ENCODE results near the gene WDR36. TPM values are rescaled to one million over a fixed set of nuclear protein-coding genes. Genes with fewer than 3 reads are reported as not detected.
"Not testable (repeated sequence)": the region's sequence is repeated elsewhere in the genome, so short reads cannot be mapped to it uniquely, and the experiment has no call there.

Gene WDR36
- total and polyA plus RNA-seq, 4 donors: 7.8 to 34.3 (median 15.5) TPM

DNA sequence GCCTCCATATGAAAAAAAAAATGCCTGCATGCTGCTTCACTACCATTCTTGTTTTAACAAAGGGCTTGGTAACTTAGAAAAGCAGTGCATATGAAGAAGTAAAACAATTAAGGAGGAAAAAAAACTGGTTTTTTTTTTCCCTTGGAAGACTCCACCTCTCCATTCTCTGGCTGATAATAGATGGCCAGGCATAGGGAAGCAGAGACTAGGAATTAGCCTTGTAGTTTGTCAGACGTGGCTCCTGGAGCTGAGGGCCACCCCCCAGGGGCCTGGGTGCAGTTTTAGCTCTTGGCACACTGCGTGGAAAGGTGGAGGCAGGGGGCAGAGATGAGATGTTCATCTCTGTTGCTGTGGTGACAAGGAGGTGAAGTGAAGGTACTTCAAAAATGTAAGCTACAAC is 42.7 kb downstream of the WDR36 start:
- no peak overlapping the region for H3K27ac ChIP-seq (ENCODE audit: low read depth in 1 of 2, low read length in 1 of 2)
- no peaks in the 10 kb centered on the region for H3K36me3 ChIP-seq (ENCODE audit: control insufficient read depth in 4 of 4, insufficient read depth in 4 of 4, low read length in 4 of 4)
- peaks cover 0 to 18% (median 8%) of the 10 kb centered on the region in 5 donors for H3K4me1 ChIP-seq (ENCODE audit: control insufficient read depth in 5 of 5, insufficient read depth in 5 of 5, low read length in 5 of 5)
- no peaks in the 10 kb centered on the region for H3K27me3 ChIP-seq (ENCODE audit: control insufficient read depth in 3 of 3, insufficient read depth in 3 of 3, low read length in 2 of 3)
- DNase-seq: no peak
- ATAC-seq (ENCODE audit: insufficient read depth, low FRiP score): no peak
- H3K9ac ChIP-seq (ENCODE audit: insufficient read depth in 1 of 2, low read length in 2 of 2): peak overlapping the region in 1 of 2 donors; percentile 28
- H3K9me3 ChIP-seq (ENCODE audit: control insufficient read depth in 4 of 4, insufficient read depth in 3 of 4, low read length in 3 of 4): no peaks in the 10 kb centered on the region
- 70 to 82% methylated on average over 2 of the region's 2 CpGs for WGBS, 2 donors
- H3K4me3 ChIP-seq: no peak overlapping the region
- TF ChIP-seq CTCF (IDR thresholded peaks at IDR 0.05; ENCODE audit: control extremely low read depth, extremely low read depth): no peak

DNA sequence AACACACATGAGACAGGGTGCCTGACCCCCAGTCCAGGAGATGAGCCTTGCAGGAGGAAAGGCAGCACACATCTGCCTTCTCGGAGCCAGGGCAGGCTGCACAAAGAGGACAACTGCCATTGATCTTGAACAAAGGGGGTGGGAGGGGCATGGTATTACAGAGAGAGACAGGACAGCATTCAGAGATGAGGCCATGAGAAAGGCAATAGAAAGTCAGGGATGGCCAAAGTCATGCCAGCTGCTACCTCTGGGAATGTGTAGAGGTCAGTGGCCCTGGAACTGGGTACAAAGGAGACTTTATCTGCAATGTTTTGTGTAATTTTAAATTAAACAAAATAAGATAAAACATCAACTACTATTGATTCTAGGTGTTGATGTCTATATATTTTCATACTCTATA is 43.2 kb downstream of the WDR36 start:
- Histone ChIP-seq H3K9ac (ENCODE audit: insufficient read depth in 1 of 2, low read length in 2 of 2) (no peak overlapping the region), H3K27ac (ENCODE audit: low read depth in 1 of 2, low read length in 1 of 2) (no peak overlapping the region), H3K9me3 (ENCODE audit: control insufficient read depth in 4 of 4, insufficient read depth in 3 of 4, low read length in 3 of 4) (no peaks in the 10 kb centered on the region), H3K4me1 (ENCODE audit: control insufficient read depth in 5 of 5, insufficient read depth in 5 of 5, low read length in 5 of 5) (peaks cover 0 to 18% (median 8%) of the 10 kb centered on the region in 5 donors), H3K4me3 (no peak overlapping the region), H3K27me3 (ENCODE audit: control insufficient read depth in 3 of 3, insufficient read depth in 3 of 3, low read length in 2 of 3) (no peaks in the 10 kb centered on the region), H3K36me3 (ENCODE audit: control insufficient read depth in 4 of 4, insufficient read depth in 4 of 4, low read length in 4 of 4) (no peaks in the 10 kb centered on the region)
- TF ChIP-seq CTCF (IDR thresholded peaks at IDR 0.05; ENCODE audit: control extremely low read depth, extremely low read depth): no peak
- no peak for DNase-seq
- WGBS, 2 donors: 85 to 91% methylated on average over 1 of the region's 1 CpG
- ATAC-seq (ENCODE audit: insufficient read depth, low FRiP score): no peak

DNA sequence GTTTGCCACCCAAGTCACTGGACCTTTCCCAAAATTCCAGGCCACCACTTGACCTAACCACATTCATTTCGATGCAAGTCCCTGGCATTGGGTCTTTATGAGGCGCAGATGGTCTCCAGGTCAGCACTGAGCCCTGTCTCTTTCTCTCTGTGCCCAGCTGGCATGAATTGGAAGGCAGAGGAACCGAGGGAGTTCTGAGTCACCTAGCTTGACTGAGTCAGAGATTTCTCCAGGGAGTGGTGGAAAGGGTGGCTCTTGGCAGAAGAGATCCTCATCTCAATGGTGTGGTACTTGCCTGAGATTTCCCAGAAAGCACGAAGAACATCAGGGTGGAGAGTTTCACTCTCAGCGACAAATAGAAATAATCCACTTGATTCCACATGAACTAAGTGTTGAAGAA is 43.8 kb downstream of the WDR36 start:
- no peaks in the 10 kb centered on the region for H3K27me3 ChIP-seq (ENCODE audit: control insufficient read depth in 3 of 3, insufficient read depth in 3 of 3, low read length in 2 of 3)
- WGBS, 2 donors: 88 to 93% methylated on average over 5 of the region's 5 CpGs
- peaks cover 0 to 18% (median 8%) of the 10 kb centered on the region in 5 donors for H3K4me1 ChIP-seq (ENCODE audit: control insufficient read depth in 5 of 5, insufficient read depth in 5 of 5, low read length in 5 of 5)
- H3K9ac ChIP-seq (ENCODE audit: insufficient read depth in 1 of 2, low read length in 2 of 2): no peak overlapping the region
- no peak overlapping the region for H3K4me3 ChIP-seq
- H3K36me3 ChIP-seq (ENCODE audit: control insufficient read depth in 4 of 4, insufficient read depth in 4 of 4, low read length in 4 of 4): no peaks in the 10 kb centered on the region
- DNase-seq (no peak), ATAC-seq (ENCODE audit: insufficient read depth, low FRiP score) (no peak)
- H3K27ac ChIP-seq (ENCODE audit: low read depth in 1 of 2, low read length in 1 of 2): no peak overlapping the region
- H3K9me3 ChIP-seq (ENCODE audit: control insufficient read depth in 4 of 4, insufficient read depth in 3 of 4, low read length in 3 of 4): no peaks in the 10 kb centered on the region
- no peak for TF ChIP-seq CTCF (IDR thresholded peaks at IDR 0.05; ENCODE audit: control extremely low read depth, extremely low read depth)

GRCh38 chr5:111138096-111138495 is 45.9 kb downstream of the WDR36 start:
- ATAC-seq (ENCODE audit: insufficient read depth, low FRiP score): no peak
- Histone ChIP-seq H3K4me1 (ENCODE audit: control insufficient read depth in 5 of 5, insufficient read depth in 5 of 5, low read length in 5 of 5) (peaks cover 0 to 18% (median 8%) of the 10 kb centered on the region in 5 donors), H3K9me3 (ENCODE audit: control insufficient read depth in 4 of 4, insufficient read depth in 3 of 4, low read length in 3 of 4) (no peaks in the 10 kb centered on the region), H3K9ac (ENCODE audit: insufficient read depth in 1 of 2, low read length in 2 of 2) (no peak overlapping the region), H3K27me3 (ENCODE audit: control insufficient read depth in 3 of 3, insufficient read depth in 3 of 3, low read length in 2 of 3) (no peaks in the 10 kb centered on the region), H3K4me3 (no peak overlapping the region), H3K27ac (ENCODE audit: low read depth in 1 of 2, low read length in 1 of 2) (no peak overlapping the region), H3K36me3 (ENCODE audit: control insufficient read depth in 4 of 4, insufficient read depth in 4 of 4, low read length in 4 of 4) (no peaks in the 10 kb centered on the region)
- WGBS, 2 donors: 44 to 67% methylated on average over 2 of the region's 2 CpGs
- no peak for TF ChIP-seq CTCF (IDR thresholded peaks at IDR 0.05; ENCODE audit: control extremely low read depth, extremely low read depth)
- DNase-seq: no peak

DNA sequence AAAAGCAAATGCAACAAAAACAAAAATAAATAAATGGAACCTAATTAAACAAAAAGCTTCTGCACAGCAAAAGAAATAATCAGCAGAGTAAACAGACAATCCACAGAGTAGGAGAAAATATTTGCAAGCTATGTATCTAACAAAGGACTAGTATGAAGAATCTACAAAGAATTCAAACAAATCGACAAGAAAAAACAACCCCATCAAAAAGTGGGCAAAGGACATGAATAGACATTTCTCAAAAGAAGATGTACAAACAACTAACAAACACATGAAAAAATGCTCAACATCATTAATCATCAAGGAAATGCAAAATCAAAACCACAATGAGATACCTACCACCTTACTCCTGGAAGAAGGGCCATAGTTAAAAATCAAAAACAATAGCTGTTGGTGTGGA is 49.3 kb downstream of the WDR36 start:
- not testable (repeated sequence) for H3K36me3 ChIP-seq (ENCODE audit: control insufficient read depth in 4 of 4, insufficient read depth in 4 of 4, low read length in 4 of 4); H3K4me3 ChIP-seq; H3K4me1 ChIP-seq (ENCODE audit: control insufficient read depth in 5 of 5, insufficient read depth in 5 of 5, low read length in 5 of 5); DNase-seq; ATAC-seq (ENCODE audit: insufficient read depth, low FRiP score); H3K9ac ChIP-seq (ENCODE audit: insufficient read depth in 1 of 2, low read length in 2 of 2); H3K9me3 ChIP-seq (ENCODE audit: control insufficient read depth in 4 of 4, insufficient read depth in 3 of 4, low read length in 3 of 4); H3K27me3 ChIP-seq (ENCODE audit: control insufficient read depth in 3 of 3, insufficient read depth in 3 of 3, low read length in 2 of 3); H3K27ac ChIP-seq (ENCODE audit: low read depth in 1 of 2, low read length in 1 of 2)
- WGBS, 2 donors: 96 to 100% methylated on average over 1 of the region's 1 CpG

Measured in lung (tissue), 12 donors.